Measurements from ENCODE around the gene DHDDS. TPM values are rescaled to one million over a fixed set of nuclear protein-coding genes. Genes with fewer than 3 reads are reported as not detected.

DHDDS gene
- total and polyA plus RNA-seq, 2 of the 13 experiments (the other 11 are each of a cell fraction or from before 2014, with no cell fraction given), result 18.9 to 28.3 TPM

DNA sequence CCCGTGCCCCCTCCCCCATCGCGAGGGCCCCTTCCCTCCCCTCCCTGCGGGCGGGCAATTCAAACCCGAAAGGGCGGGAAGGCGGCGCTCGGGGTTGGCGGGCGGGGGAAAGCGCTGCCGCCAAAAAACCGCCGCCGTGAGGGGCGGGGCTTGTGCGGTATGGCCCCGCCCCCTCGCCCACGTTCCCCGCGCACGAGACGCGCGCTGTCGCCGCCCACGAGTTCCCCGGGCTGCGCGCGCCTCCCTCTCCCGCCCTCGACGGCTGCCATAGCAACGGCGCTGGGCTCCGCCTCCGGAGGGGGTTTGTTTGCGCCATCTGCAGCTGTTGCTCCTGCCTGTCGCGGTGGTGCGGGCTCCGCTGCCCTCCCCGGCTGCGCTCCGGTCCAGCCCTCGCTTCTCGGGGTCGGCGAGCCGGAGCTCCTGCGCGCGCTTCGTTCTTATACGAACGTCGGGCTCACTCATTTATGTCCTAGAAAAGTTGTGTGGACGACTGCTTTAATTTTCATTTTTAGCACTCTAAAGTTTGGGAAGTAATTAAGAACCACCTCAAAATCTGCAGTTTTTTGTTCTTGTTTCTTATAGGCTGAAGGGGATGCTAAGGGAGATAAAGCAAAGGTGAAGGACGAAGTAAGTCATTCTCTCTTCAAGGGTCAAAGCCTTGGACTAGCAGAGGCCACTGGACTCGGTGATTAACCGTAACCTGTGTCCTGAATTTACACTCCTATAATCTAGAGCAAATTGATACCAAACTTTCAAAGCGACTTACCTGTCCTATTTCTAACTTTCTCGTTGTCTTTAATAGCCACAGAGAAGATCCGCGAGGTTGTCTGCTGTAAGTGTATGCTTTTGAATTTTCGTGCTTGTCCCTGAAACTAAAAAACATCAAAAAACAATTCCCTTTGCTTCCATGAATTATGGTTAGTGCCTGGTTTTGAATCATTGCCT, 41.1 kb downstream of the DHDDS start (continued):
- TF ChIP-seq SOX13 (IDR thresholded peaks at IDR 0.05) (no peak), SOX13 (CRISPR knock-in tag; conservative IDR thresholded peaks at IDR 0.05 in 1 of 2, IDR thresholded peaks at IDR 0.05 in 1 of 2) (peak in 1 of 2 experiments; percentile 38; a peak in 2 of 4 replicates), MED13 (CRISPR knock-in tag; IDR thresholded peaks at IDR 0.05) (0 out of 2 replicates have a peak, but pooled peaks have one; percentile 38), PTBP1 (IDR thresholded peaks at IDR 0.05; ENCODE audit: low read depth, low read length, poor library complexity, severe bottlenecking) (no peak), SP1 (IDR thresholded peaks at IDR 0.05) (no peak), SP1 (CRISPR knock-in tag; IDR thresholded peaks at IDR 0.05) (peak; percentile 85; the same call in 1 of the 2 replicates), RXRA (CRISPR knock-in tag; IDR thresholded peaks at IDR 0.05) (peak; percentile 38; the same call in 1 of the 2 replicates), KLF9 (CRISPR knock-in tag; IDR thresholded peaks at IDR 0.05; ENCODE audit: low read depth) (peak; percentile 46; the same call in 1 of the 2 replicates), GATAD2A (CRISPR knock-in tag; IDR thresholded peaks at IDR 0.05) (peak; percentile 34; the same call in 1 of the 2 replicates), ZFP37 (CRISPR knock-in tag; IDR thresholded peaks at IDR 0.05; ENCODE audit: borderline replicate concordance) (no peak), ZNF672 (CRISPR knock-in tag; IDR thresholded peaks at IDR 0.05) (no peak), SMAD1 (CRISPR knock-in tag; IDR thresholded peaks at IDR 0.05; ENCODE audit: borderline replicate concordance, low read depth) (no peak), HDAC2 (CRISPR knock-in tag; IDR thresholded peaks at IDR 0.05) (peak; percentile 69; the same call in 1 of the 2 replicates)
- TF ChIP-seq, protein P1, sequence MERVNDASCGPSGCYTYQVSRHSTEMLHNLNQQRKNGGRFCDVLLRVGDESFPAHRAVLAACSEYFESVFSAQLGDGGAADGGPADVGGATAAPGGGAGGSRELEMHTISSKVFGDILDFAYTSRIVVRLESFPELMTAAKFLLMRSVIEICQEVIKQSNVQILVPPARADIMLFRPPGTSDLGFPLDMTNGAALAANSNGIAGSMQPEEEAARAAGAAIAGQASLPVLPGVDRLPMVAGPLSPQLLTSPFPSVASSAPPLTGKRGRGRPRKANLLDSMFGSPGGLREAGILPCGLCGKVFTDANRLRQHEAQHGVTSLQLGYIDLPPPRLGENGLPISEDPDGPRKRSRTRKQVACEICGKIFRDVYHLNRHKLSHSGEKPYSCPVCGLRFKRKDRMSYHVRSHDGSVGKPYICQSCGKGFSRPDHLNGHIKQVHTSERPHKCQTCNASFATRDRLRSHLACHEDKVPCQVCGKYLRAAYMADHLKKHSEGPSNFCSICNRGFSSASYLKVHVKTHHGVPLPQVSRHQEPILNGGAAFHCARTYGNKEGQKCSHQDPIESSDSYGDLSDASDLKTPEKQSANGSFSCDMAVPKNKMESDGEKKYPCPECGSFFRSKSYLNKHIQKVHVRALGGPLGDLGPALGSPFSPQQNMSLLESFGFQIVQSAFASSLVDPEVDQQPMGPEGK (CRISPR knock-in tag; IDR thresholded peaks at IDR 0.05), result peak; percentile 80
- TF ChIP-seq, protein P2, sequence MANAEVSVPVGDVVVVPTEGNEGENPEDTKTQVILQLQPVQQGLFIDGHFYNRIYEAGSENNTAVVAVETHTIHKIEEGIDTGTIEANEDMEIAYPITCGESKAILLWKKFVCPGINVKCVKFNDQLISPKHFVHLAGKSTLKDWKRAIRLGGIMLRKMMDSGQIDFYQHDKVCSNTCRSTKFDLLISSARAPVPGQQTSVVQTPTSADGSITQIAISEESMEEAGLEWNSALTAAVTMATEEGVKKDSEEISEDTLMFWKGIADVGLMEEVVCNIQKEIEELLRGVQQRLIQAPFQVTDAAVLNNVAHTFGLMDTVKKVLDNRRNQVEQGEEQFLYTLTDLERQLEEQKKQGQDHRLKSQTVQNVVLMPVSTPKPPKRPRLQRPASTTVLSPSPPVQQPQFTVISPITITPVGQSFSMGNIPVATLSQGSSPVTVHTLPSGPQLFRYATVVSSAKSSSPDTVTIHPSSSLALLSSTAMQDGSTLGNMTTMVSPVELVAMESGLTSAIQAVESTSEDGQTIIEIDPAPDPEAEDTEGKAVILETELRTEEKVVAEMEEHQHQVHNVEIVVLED (CRISPR knock-in tag; IDR thresholded peaks at IDR 0.05; ENCODE audit: borderline replicate concordance), result peak; percentile 82
- TF ChIP-seq, protein P3, sequence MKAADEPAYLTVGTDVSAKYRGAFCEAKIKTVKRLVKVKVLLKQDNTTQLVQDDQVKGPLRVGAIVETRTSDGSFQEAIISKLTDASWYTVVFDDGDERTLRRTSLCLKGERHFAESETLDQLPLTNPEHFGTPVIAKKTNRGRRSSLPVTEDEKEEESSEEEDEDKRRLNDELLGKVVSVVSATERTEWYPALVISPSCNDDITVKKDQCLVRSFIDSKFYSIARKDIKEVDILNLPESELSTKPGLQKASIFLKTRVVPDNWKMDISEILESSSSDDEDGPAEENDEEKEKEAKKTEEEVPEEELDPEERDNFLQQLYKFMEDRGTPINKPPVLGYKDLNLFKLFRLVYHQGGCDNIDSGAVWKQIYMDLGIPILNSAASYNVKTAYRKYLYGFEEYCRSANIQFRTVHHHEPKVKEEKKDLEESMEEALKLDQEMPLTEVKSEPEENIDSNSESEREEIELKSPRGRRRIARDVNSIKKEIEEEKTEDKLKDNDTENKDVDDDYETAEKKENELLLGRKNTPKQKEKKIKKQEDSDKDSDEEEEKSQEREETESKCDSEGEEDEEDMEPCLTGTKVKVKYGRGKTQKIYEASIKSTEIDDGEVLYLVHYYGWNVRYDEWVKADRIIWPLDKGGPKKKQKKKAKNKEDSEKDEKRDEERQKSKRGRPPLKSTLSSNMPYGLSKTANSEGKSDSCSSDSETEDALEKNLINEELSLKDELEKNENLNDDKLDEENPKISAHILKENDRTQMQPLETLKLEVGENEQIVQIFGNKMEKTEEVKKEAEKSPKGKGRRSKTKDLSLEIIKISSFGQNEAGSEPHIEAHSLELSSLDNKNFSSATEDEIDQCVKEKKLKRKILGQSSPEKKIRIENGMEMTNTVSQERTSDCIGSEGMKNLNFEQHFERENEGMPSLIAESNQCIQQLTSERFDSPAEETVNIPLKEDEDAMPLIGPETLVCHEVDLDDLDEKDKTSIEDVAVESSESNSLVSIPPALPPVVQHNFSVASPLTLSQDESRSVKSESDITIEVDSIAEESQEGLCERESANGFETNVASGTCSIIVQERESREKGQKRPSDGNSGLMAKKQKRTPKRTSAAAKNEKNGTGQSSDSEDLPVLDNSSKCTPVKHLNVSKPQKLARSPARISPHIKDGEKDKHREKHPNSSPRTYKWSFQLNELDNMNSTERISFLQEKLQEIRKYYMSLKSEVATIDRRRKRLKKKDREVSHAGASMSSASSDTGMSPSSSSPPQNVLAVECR (CRISPR knock-in tag; IDR thresholded peaks at IDR 0.05; ENCODE audit: borderline replicate concordance), result peak; percentile 94
- TF ChIP-seq, protein P4, sequence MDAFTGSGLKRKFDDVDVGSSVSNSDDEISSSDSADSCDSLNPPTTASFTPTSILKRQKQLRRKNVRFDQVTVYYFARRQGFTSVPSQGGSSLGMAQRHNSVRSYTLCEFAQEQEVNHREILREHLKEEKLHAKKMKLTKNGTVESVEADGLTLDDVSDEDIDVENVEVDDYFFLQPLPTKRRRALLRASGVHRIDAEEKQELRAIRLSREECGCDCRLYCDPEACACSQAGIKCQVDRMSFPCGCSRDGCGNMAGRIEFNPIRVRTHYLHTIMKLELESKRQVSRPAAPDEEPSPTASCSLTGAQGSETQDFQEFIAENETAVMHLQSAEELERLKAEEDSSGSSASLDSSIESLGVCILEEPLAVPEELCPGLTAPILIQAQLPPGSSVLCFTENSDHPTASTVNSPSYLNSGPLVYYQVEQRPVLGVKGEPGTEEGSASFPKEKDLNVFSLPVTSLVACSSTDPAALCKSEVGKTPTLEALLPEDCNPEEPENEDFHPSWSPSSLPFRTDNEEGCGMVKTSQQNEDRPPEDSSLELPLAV (CRISPR knock-in tag; conservative IDR thresholded peaks at IDR 0.05; ENCODE audit: low read depth), result no peak
